A673 (cell line): Measurements from ENCODE around the gene TNFRSF6B. TPM values are rescaled to one million over a fixed set of nuclear protein-coding genes. Genes with fewer than 3 reads are reported as not detected.

Source experiments
- BruUV-seq: library from RNA; stranded (reverse); fragments of 400-500 nt; replicated peaks from 2 replicates; lab custom pipeline; 2021; lab: Mats Ljungman, UMichigan
- CTCF ChIA-PET: fragments of 300-600 bp; sonication (Branson Sonifier 250); formaldehyde crosslinking; loops from one replicate; lab custom pipeline; 2022; ENCODE audit warnings: antibody characterized with exemption; lab: Charles Lee
- POLR2A ChIA-PET: fragments of 300-600 bp; sonication (Branson Sonifier 250); formaldehyde crosslinking; loops from one replicate; lab custom pipeline; 2022; ENCODE audit warnings: antibody characterized with exemption; ENCODE audit not compliant: low non-redundant PET; lab: Charles Lee
- DNase-seq: peaks from one replicate; pipeline ENCODE4 v3.0.0-alpha.2; 2015; ENCODE audit warnings: low spot score
- H3K27ac ChIP-seq: fragments of 200-600 bp; sonication (generic); 2 replicates; pipeline ENCODE4 v1.5.1; 2016; ENCODE audit warnings: mixed run types, low read depth, mild to moderate bottlenecking, mixed read lengths, antibody characterized with exemption, low read length; ENCODE audit not compliant: poor library complexity, severe bottlenecking
- H3K27me3 ChIP-seq: fragments of 200-600 bp; sonication (generic); replicated peaks from 2 replicates; pipeline ENCODE4 v1.6.1; 2017; ENCODE audit warnings: mixed run types, low read depth, mild to moderate bottlenecking, mixed read lengths, antibody characterized with exemption, low read length; ENCODE audit not compliant: insufficient read depth, poor library complexity
- H3K36me3 ChIP-seq: fragments of 200-600 bp; sonication (generic); 2 replicates; pipeline ENCODE4 v1.6.1; 2016; ENCODE audit warnings: mixed run types, mild to moderate bottlenecking, mixed read lengths, antibody characterized with exemption, low read length; ENCODE audit not compliant: insufficient read depth, poor library complexity, severe bottlenecking
- H3K4me1 ChIP-seq: fragments of 200-600 bp; sonication (generic); 2 replicates; pipeline ENCODE4 v1.6.1; 2017; ENCODE audit warnings: mixed run types, mild to moderate bottlenecking, mixed read lengths, antibody characterized with exemption, low read length; ENCODE audit not compliant: insufficient read depth, poor library complexity, severe bottlenecking
- H3K4me3 ChIP-seq: fragments of 200-600 bp; sonication (generic); 2 replicates; pipeline ENCODE4 v1.5.1; 2016; ENCODE audit warnings: low read depth, mixed run types, mild to moderate bottlenecking, mixed read lengths, low read length; ENCODE audit not compliant: poor library complexity, severe bottlenecking
- H3K9me3 ChIP-seq: fragments of 200-600 bp; sonication (generic); 2 replicates; pipeline ENCODE4 v1.6.1; 2016; ENCODE audit warnings: mixed run types, low read depth, mild to moderate bottlenecking, mixed read lengths, antibody characterized with exemption, low read length; ENCODE audit not compliant: poor library complexity, severe bottlenecking
- EZH2 ChIP-seq: fragments of 200-600 bp; sonication (generic); IDR thresholded peaks from 2 replicates; pipeline ENCODE4 v1.6.1; 2017; ENCODE audit warnings: borderline replicate concordance, low read depth, mild to moderate bottlenecking, mixed read lengths, antibody characterized with exemption, low read length; ENCODE audit not compliant: poor library complexity, severe bottlenecking
- intact Hi-C: fragments of 100-400 bp; cut with micrococcal nuclease; formaldehyde crosslinking; loops from one replicate; pipeline ENCODE4 v1.10.0; 2022; ENCODE audit not compliant: unreplicated experiment
- total RNA-seq: library from RNA; stranded (reverse); gene quantifications from 2 replicates; pipeline ENCODE4 v1.2.3, GENCODE V29; 2021
- TF ChIP-seq, protein P1 (sequence below): fragments of 300-800, 200-600 bp; sonication (generic); conservative IDR thresholded peaks from 2 replicates; pipeline ENCODE4 v1.5.1; 2017; ENCODE audit warnings: low read depth, mild to moderate bottlenecking, antibody characterized with exemption, low read length, moderate library complexity, mixed read lengths

TNFRSF6B gene
- total RNA-seq, 1 experiment from 2014 or later, result not detected

DNA sequence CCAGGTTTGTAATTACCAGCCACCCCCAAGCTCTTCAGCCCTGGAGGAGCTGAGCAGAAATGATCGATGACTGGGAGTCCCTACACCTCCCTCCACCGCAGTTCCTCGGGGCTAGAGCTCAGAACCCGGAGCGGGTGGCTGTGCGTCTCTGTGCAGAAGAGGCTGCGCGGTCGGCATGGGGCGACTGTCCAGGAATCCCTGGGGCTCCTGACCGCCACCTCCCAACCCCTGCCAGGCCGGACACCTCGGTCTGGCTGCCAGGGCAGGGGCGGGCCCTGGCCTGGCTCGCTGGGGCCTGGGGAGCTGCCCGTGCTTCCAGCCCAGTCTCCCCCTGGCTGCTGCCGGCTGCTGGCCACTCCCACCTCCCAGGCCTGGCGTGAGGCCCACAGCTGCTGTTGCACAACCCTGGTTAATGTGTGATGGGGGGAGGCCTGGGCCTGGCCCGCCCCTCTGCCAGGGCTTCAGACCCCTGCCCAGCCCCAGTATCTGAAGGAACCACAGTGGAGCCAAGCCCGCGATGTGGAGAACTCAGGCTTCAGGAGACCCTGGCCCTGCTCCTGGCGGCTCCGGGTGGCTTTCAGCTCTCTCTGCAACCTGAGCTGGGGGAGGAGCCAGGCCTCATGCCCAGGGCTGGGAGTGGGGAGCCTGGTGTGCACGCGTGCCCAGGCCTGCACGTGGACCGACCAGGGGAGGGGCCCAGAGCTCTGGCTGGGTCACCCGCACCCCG is 44.3 kb downstream of the TNFRSF6B start:
- ChIA-PET CTCF (no interaction called here), POLR2A (interaction anchor here (0.6 kb wide), 1 partner anchor 10 kb away, joined by 11 read pairs; no protein-coding TSS in a partner anchor)
- Histone ChIP-seq H3K36me3 (peaks cover 24% of the 10 kb centered on the region), H3K27ac (peak overlapping the region; percentile 88), H3K4me1 (peaks cover 16% of the 10 kb centered on the region), H3K4me3 (peak overlapping the region; percentile 78), H3K27me3 (no peaks in the 10 kb centered on the region), H3K9me3 (no peaks in the 10 kb centered on the region)
- TF ChIP-seq, protein P1, sequence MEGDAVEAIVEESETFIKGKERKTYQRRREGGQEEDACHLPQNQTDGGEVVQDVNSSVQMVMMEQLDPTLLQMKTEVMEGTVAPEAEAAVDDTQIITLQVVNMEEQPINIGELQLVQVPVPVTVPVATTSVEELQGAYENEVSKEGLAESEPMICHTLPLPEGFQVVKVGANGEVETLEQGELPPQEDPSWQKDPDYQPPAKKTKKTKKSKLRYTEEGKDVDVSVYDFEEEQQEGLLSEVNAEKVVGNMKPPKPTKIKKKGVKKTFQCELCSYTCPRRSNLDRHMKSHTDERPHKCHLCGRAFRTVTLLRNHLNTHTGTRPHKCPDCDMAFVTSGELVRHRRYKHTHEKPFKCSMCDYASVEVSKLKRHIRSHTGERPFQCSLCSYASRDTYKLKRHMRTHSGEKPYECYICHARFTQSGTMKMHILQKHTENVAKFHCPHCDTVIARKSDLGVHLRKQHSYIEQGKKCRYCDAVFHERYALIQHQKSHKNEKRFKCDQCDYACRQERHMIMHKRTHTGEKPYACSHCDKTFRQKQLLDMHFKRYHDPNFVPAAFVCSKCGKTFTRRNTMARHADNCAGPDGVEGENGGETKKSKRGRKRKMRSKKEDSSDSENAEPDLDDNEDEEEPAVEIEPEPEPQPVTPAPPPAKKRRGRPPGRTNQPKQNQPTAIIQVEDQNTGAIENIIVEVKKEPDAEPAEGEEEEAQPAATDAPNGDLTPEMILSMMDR, result 0 out of 2 replicates have a peak, but pooled peaks have one; percentile 17
- TF ChIP-seq EZH2, result no peak
- DNase-seq, result peak; percentile 85
- no TSS peak for BruUV-seq
- intact Hi-C loops, result no loop called here

DNA sequence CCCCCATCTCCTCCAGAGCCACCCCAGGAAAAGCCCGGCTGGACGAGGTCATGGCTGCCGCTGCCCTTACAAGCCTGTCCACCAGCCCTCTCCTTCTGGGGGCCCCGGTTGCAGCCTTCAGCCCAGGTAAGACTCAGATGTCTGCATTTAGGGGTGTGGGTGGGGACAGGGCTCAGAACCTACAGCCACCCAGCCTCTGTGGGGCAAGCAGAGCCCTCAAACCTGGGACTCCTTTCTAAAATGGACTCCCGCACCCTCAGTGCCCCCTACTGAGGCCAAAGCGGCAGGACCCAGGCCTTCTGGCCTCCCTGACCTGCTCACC is 44.9 kb downstream of the TNFRSF6B start:
- H3K36me3 ChIP-seq, result peaks cover 24% of the 10 kb centered on the region
- ChIA-PET CTCF (no interaction called here), POLR2A (no interaction called here)
- no TSS peak for BruUV-seq
- H3K27ac ChIP-seq, result peak overlapping the region; percentile 88
- TF ChIP-seq, protein P1, result no peak
- TF ChIP-seq EZH2, result no peak
- H3K4me3 ChIP-seq, result peak overlapping the region; percentile 78
- DNase-seq, result no peak
- H3K27me3 ChIP-seq, result no peaks in the 10 kb centered on the region
- intact Hi-C loops, result no loop called here
- peaks cover 16% of the 10 kb centered on the region for H3K4me1 ChIP-seq
- H3K9me3 ChIP-seq, result no peaks in the 10 kb centered on the region

DNA sequence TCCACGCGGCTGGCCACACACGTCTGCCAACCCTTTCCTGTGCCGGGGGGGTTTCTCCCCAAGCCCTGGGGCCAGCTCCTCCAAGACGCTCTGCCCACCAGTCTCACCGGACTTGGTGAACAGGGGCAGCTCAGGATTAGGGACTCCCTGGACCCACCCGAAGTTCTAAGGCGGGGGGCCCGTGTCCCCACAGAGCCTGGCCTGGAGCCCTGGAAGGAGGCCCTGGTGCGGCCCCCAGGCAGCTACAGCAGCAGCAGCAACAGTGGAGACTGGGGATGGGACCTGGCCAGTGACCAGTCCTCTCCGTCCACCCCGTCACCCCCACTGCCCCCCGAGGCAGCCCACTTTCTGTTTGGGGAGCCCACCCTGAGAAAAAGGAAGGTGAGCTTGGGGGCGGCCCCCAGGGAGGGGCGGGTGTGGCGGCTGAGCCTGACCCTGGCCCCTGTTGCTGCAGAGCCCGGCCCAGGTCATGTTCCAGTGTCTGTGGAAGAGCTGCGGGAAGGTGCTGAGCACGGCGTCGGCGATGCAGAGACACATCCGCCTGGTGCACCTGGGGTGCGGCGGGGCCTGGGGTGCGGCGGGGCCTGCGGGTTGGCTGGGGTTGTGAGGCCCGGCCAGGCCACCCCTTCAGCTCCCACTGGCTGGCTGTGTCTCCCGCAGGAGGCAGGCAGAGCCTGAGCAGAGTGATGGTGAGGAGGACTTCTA is 45.4 kb downstream of the TNFRSF6B start:
- intact Hi-C loops, result no loop called here
- no peaks in the 10 kb centered on the region for H3K27me3 ChIP-seq

More for the DNA sequence above, 45.4 kb downstream of the TNFRSF6B start:
- H3K4me3 ChIP-seq, result peak overlapping the region; percentile 78
- peaks cover 16% of the 10 kb centered on the region for H3K4me1 ChIP-seq
- H3K9me3 ChIP-seq, result no peaks in the 10 kb centered on the region
- TF ChIP-seq EZH2, result no peak
- TF ChIP-seq, protein P1, result no peak
- H3K27ac ChIP-seq, result peak overlapping the region; percentile 88
- no TSS peak for BruUV-seq
- ChIA-PET POLR2A (no interaction called here), CTCF (no interaction called here)
- no peak for DNase-seq
- H3K36me3 ChIP-seq, result peaks cover 24% of the 10 kb centered on the region
